Karpas-422 (cell line): ENCODE results near the gene OR52H1. TPM values are rescaled to one million over a fixed set of nuclear protein-coding genes. Genes with fewer than 3 reads are reported as not detected.

Experiments
- DNase-seq: peaks from one replicate; pipeline ENCODE4 v3.0.0-alpha.2; 2015
- H2AFZ ChIP-seq: fragments of 200-600 bp; sonication (generic); 2 replicates; pipeline ENCODE4 v1.6.1; 2014; ENCODE audit warnings: antibody characterized with exemption, low read length, mixed read lengths
- H3K27ac ChIP-seq: fragments of 200-600 bp; sonication (generic); 2 replicates; pipeline ENCODE4 v1.5.1; 2014; ENCODE audit warnings: mild to moderate bottlenecking, low read length, moderate library complexity
- H3K27me3 ChIP-seq: fragments of 200-600 bp; sonication (generic); 2 replicates; pipeline ENCODE4 v1.6.1; 2014; ENCODE audit warnings: low read length, mixed read lengths
- H3K36me3 ChIP-seq: fragments of 200-600 bp; sonication (generic); 2 replicates; pipeline ENCODE4 v1.6.1; 2014; ENCODE audit warnings: low read length, mixed read lengths; ENCODE audit not compliant: insufficient read depth
- H3K4me1 ChIP-seq: fragments of 200-600 bp; sonication (generic); 2 replicates; pipeline ENCODE4 v1.6.1; 2014; ENCODE audit warnings: mild to moderate bottlenecking, low read length, mixed read lengths
- H3K4me2 ChIP-seq: fragments of 200-600 bp; sonication (generic); 2 replicates; pipeline ENCODE4 v1.6.1; 2014; ENCODE audit warnings: low read length, low read depth, mild to moderate bottlenecking; ENCODE audit not compliant: poor library complexity, severe bottlenecking
- H3K4me3 ChIP-seq: fragments of 200-600 bp; sonication (generic); 2 replicates; pipeline ENCODE4 v1.5.1; 2014; ENCODE audit warnings: mild to moderate bottlenecking, antibody characterized with exemption, low read length, mixed read lengths
- H3K79me2 ChIP-seq: fragments of 200-600 bp; sonication (generic); 2 replicates; pipeline ENCODE4 v1.6.1; 2014; ENCODE audit warnings: mild to moderate bottlenecking, low read length, mixed read lengths
- H3K9ac ChIP-seq: fragments of 200-600 bp; sonication (generic); 2 replicates; pipeline ENCODE4 v1.6.0; 2014; ENCODE audit warnings: low read length
- H3K9me2 ChIP-seq: fragments of 200-600 bp; sonication (generic), shearing (Covaris generic); replicated peaks from 2 replicates; pipeline ENCODE4 v1.6.0; 2014; ENCODE audit warnings: mild to moderate bottlenecking, low read length, moderate library complexity; ENCODE audit not compliant: insufficient read depth
- H3K9me3 ChIP-seq: fragments of 300-700, 200-600 bp; sonication (generic); 2 replicates; pipeline ENCODE4 v1.6.1; 2014; ENCODE audit warnings: low read length, mixed read lengths
- H4K20me1 ChIP-seq: fragments of 200-600 bp; sonication (generic); 2 replicates; pipeline ENCODE4 v1.6.1; 2014; ENCODE audit warnings: mild to moderate bottlenecking, antibody characterized with exemption, low read length, low read depth; ENCODE audit not compliant: insufficient read depth
- total RNA-seq: library from RNA; depleted of rRNA; stranded (reverse); fragments of >200 nt; shearing (Covaris generic); gene quantifications from 2 replicates; pipeline ENCODE4 v1.2.3, GENCODE V29; 2014; ENCODE audit warnings: low replicate concordance

Gene OR52H1
- total RNA-seq, 1 experiment from 2014 or later = 1.2 TPM

GRCh38 chr11:5553343-5553742 lies 5.0 kb upstream of the OR52H1 start:
- no peaks in the 10 kb centered on the region for H3K4me1 ChIP-seq
- no peak overlapping the region for H3K27ac ChIP-seq
- H3K79me2 ChIP-seq = no peaks in the 10 kb centered on the region
- no peak for DNase-seq
- no peaks in the 10 kb centered on the region for H3K9me2 ChIP-seq
- no peak overlapping the region for H3K4me2 ChIP-seq
- H3K9me3 ChIP-seq = no peaks in the 10 kb centered on the region
- H2AFZ ChIP-seq = no peak overlapping the region
- no peaks in the 10 kb centered on the region for H3K36me3 ChIP-seq
- H4K20me1 ChIP-seq = no peaks in the 10 kb centered on the region
- H3K9ac ChIP-seq = no peak overlapping the region
- no peak overlapping the region for H3K4me3 ChIP-seq
- no peaks in the 10 kb centered on the region for H3K27me3 ChIP-seq

- Histone ChIP-seq H3K36me3 (no peaks in the 10 kb centered on the region), H3K9me2 (no peaks in the 10 kb centered on the region)
- no peak for DNase-seq
Measured at GRCh38 chr11:5550440-5551095, 2.2 kb upstream of the OR52H1 start.

DNA sequence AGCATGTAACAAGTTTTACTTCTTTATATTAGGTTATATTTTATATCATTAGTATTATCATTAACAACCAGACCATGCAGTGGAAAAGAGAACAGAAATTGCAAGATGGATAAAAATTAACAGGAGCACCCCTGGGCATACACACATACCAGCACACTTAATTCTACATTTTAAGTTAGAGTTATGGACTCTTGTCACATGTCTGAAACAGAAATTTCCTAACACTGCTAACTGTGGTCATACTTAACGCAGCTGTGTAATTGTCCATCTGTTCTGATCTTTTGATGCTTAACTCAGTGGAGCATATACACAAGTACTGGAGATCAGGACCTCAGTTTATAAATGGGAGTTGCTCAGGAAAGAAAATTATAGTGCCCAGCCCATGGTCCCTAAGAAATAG lies 358 bp downstream of the OR52H1 start:
- Histone ChIP-seq H3K9me2 (no peaks in the 10 kb centered on the region), H4K20me1 (no peaks in the 10 kb centered on the region), H3K4me3 (no peak overlapping the region), H3K4me2 (no peak overlapping the region), H3K9ac (no peak overlapping the region), H3K79me2 (no peaks in the 10 kb centered on the region), H2AFZ (no peak overlapping the region), H3K27ac (no peak overlapping the region), H3K4me1 (no peaks in the 10 kb centered on the region), H3K36me3 (no peaks in the 10 kb centered on the region), H3K27me3 (no peaks in the 10 kb centered on the region), H3K9me3 (no peaks in the 10 kb centered on the region)
- no peak for DNase-seq

More at GRCh38 chr11:5550440-5551095, 2.2 kb upstream of the OR52H1 start:
- no peaks in the 10 kb centered on the region for H3K79me2 ChIP-seq
- no peaks in the 10 kb centered on the region for H4K20me1 ChIP-seq
- H3K9me3 ChIP-seq = no peaks in the 10 kb centered on the region
- no peaks in the 10 kb centered on the region for H3K27me3 ChIP-seq
- no peak overlapping the region for H3K27ac ChIP-seq
- H3K4me1 ChIP-seq = no peaks in the 10 kb centered on the region
- no peak overlapping the region for H3K9ac ChIP-seq
- no peak overlapping the region for H3K4me3 ChIP-seq
- no peak overlapping the region for H3K4me2 ChIP-seq
- no peak overlapping the region for H2AFZ ChIP-seq

DNA sequence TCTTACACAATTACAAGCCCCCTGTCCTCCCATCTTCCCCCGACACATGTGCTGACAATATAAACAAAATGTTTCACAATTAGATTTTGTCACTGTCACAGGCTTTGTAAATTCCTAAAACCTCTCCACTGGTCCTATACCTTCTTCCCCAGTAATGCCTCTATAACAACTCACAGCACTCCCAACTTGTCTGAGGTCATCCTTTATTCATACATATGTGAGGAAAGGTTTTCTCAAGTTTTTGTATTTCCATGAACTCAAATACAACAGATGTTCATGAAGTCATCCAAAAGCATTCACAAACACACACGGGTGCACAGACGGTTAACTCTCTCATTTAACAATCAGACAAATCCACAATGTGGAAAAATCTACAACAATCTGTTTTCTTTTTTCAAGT lies 1.9 kb downstream of the OR52H1 start:
- H3K9me2 ChIP-seq = no peaks in the 10 kb centered on the region
- H3K9me3 ChIP-seq = no peaks in the 10 kb centered on the region
- no peak overlapping the region for H2AFZ ChIP-seq
- H3K4me1 ChIP-seq = no peaks in the 10 kb centered on the region
- no peaks in the 10 kb centered on the region for H3K27me3 ChIP-seq
- no peak overlapping the region for H3K4me2 ChIP-seq
- H3K9ac ChIP-seq = no peak overlapping the region
- no peak for DNase-seq
- H3K79me2 ChIP-seq = no peaks in the 10 kb centered on the region
- no peaks in the 10 kb centered on the region for H4K20me1 ChIP-seq
- no peaks in the 10 kb centered on the region for H3K36me3 ChIP-seq
- no peak overlapping the region for H3K27ac ChIP-seq
- H3K4me3 ChIP-seq = no peak overlapping the region

GRCh38 chr11:5541427-5541826 lies 6.9 kb downstream of the OR52H1 start:
- H3K27me3 ChIP-seq = 0 out of 2 replicates have a peak, but pooled peaks cover 2% of the 10 kb centered on the region
- H3K4me1 ChIP-seq = no peaks in the 10 kb centered on the region
- no peak overlapping the region for H2AFZ ChIP-seq
- H3K4me3 ChIP-seq = no peak overlapping the region
- H3K79me2 ChIP-seq = no peaks in the 10 kb centered on the region
- DNase-seq = no peak
- no peak overlapping the region for H3K27ac ChIP-seq
- H3K4me2 ChIP-seq = no peak overlapping the region
- H3K9me3 ChIP-seq = no peaks in the 10 kb centered on the region
- H4K20me1 ChIP-seq = no peaks in the 10 kb centered on the region
- H3K9me2 ChIP-seq = no peaks in the 10 kb centered on the region
- no peaks in the 10 kb centered on the region for H3K36me3 ChIP-seq
- no peak overlapping the region for H3K9ac ChIP-seq

GRCh38 chr11:5536482-5536881 lies 11.9 kb downstream of the OR52H1 start:
- no peak overlapping the region for H3K27ac ChIP-seq
- H3K79me2 ChIP-seq = no peaks in the 10 kb centered on the region
- no peak for DNase-seq
- no peak overlapping the region for H2AFZ ChIP-seq
- no peaks in the 10 kb centered on the region for H3K36me3 ChIP-seq
- no peak overlapping the region for H3K4me2 ChIP-seq
- no peak overlapping the region for H3K9ac ChIP-seq
- H3K27me3 ChIP-seq = 0 out of 2 replicates have a peak, but pooled peaks cover 2% of the 10 kb centered on the region
- no peaks in the 10 kb centered on the region for H4K20me1 ChIP-seq
- no peak overlapping the region for H3K4me3 ChIP-seq
- no peaks in the 10 kb centered on the region for H3K9me3 ChIP-seq
- H3K9me2 ChIP-seq = no peaks in the 10 kb centered on the region
- H3K4me1 ChIP-seq = no peaks in the 10 kb centered on the region

- DNase-seq = no peak
- Histone ChIP-seq H3K79me2 (no peaks in the 10 kb centered on the region), H3K4me3 (no peak overlapping the region), H3K9me2 (no peaks in the 10 kb centered on the region), H3K4me2 (no peak overlapping the region), H3K36me3 (no peaks in the 10 kb centered on the region), H4K20me1 (no peaks in the 10 kb centered on the region), H3K27me3 (no peaks in the 10 kb centered on the region), H3K9me3 (no peaks in the 10 kb centered on the region), H3K27ac (no peak overlapping the region), H2AFZ (no peak overlapping the region), H3K4me1 (no peaks in the 10 kb centered on the region), H3K9ac (no peak overlapping the region)
Measured at GRCh38 chr11:5534046-5534445, 14.3 kb downstream of the OR52H1 start.

- Histone ChIP-seq H2AFZ (no peak overlapping the region), H3K27ac (no peak overlapping the region)
Measured at GRCh38 chr11:5531053-5531831, 17.1 kb downstream of the OR52H1 start.

More at GRCh38 chr11:5531053-5531831, 17.1 kb downstream of the OR52H1 start:
- H4K20me1 ChIP-seq = no peaks in the 10 kb centered on the region
- no peaks in the 10 kb centered on the region for H3K36me3 ChIP-seq
- H3K4me1 ChIP-seq = no peaks in the 10 kb centered on the region
- H3K4me2 ChIP-seq = no peak overlapping the region
- no peaks in the 10 kb centered on the region for H3K9me2 ChIP-seq
- H3K9ac ChIP-seq = no peak overlapping the region
- no peaks in the 10 kb centered on the region for H3K27me3 ChIP-seq
- no peak overlapping the region for H3K4me3 ChIP-seq
- no peak for DNase-seq
- H3K79me2 ChIP-seq = no peaks in the 10 kb centered on the region
- no peaks in the 10 kb centered on the region for H3K9me3 ChIP-seq
